ENCODE results near the gene FILIP1. TPM values are rescaled to one million over a fixed set of nuclear protein-coding genes. Genes with fewer than 3 reads are reported as not detected.

Gene FILIP1
- polyA plus RNA-seq, 3 donors = 2.5 to 3.6 (median 2.9) TPM

GRCh38 chr6:75393806-75394205, 99.8 kb downstream of the FILIP1 start:
- no peak for DNase-seq (ENCODE audit: low read depth in 3 of 3, low spot score in 2 of 3)

DNA sequence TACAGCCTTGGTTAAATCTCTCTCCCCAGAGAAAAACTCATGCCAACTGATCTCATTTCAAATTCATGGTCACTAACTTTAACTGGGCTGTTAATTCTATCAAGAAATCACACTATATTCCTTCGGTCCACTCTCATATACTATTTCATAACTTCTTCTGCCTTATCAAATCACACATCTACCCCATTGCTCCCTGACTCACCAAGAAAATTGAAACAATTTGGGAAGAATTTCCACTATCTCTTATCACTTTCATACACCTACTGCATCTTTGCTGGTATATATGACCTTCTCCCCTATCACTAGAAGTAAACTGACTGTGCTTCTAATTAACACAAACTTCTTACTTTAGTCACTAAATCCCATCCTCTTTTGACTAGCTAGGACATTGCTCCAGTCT, 102.3 kb downstream of the FILIP1 start:
- no peak for DNase-seq (ENCODE audit: low read depth in 3 of 3, low spot score in 2 of 3)

DNA sequence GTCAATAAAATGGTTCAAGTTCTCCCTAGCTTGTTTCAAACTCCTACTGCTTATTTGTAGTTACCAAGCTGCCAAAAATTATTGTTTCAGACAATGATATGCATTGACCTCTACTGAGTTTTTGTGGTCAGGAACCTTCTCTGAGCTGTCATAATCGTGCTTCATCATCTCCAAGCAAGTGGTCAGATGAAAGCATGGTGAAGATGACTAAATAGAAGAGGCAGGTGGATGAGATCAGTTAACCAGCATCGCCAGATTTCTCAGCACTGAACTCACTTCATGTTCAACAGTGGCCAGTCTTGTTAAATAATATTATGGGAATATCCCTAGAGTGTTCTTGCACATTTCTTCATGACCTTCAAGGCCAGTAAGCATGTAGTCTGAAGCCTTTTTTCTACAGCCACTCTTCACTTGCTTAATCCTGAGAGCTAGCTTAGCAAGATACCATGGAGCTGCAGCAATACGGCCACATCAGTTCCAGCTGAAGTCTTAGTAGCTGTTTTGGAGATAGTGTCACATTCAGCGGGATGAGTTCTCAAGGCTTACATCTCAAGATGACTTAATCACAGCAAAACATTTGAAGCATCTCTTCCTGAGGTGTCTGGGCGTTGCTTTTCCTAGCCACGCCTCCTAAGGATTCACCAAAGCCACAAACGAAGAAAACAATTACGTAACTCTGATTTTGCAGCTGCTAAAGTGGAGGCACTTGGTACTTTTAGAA, 107.4 kb downstream of the FILIP1 start:
- DNase-seq (ENCODE audit: low read depth in 3 of 3, low spot score in 2 of 3) = no peak

GRCh38 chr6:75384116-75384515, 109.5 kb downstream of the FILIP1 start:
- no peak for DNase-seq (ENCODE audit: low read depth in 3 of 3, low spot score in 2 of 3)

DNA sequence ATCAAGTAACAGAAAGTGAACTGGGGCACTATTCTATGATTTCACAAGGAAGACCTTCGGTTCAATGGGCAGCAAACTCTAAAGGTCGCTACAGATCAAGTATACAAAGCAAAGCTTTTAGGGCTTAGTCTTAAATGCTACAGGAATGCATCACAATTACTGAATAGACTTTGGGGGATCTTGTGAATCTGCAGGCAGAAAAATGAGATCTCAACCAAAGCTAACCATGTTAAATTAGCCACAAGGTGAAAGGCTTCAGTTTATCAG, 111.0 kb downstream of the FILIP1 start:
- no peak for DNase-seq (ENCODE audit: low read depth in 3 of 3, low spot score in 2 of 3)

GRCh38 chr6:75381877-75382633, 111.5 kb downstream of the FILIP1 start:
- DNase-seq (ENCODE audit: low read depth in 3 of 3, low spot score in 2 of 3) = no peak

DNA sequence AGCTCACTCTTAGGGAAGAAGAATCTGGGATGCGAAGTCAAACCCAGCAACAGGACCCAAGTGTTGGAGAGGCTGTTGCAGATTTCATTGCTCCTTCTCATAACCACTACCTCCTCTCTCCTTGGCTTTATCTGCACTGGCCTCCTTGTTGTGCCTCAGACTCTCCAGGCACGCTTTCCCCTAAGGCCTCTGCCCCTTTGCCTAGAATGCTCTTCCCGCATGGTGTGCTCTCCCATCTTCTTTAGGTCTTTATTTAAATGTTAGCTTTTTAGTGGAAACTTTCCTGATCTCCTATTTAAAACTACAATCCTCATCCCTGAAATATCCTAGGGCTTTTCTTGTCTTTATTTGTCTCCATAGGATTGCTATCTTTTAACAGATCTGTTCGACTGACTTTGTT, 114.1 kb downstream of the FILIP1 start:
- DNase-seq (ENCODE audit: low read depth in 3 of 3, low spot score in 2 of 3) = no peak

DNA sequence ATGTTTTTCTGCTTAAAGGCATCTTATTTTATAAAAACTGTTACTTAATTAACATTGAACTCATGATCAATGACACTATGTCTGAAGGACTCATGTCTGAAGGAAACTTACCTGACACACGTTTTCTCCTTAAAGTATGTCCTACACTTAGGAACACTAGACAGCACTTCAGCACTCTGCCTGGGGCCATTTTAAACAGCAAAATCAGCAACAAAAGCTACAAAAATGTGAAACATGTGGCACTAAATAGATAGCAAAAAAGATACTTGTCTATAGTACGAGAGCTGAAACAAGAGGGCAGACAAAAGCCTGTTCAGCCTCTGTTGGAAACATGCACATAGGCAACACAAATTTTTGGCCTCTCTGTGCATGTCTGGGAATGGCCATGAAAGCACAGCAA, 115.5 kb downstream of the FILIP1 start:
- DNase-seq (ENCODE audit: low read depth in 3 of 3, low spot score in 2 of 3) = no peak

DNA sequence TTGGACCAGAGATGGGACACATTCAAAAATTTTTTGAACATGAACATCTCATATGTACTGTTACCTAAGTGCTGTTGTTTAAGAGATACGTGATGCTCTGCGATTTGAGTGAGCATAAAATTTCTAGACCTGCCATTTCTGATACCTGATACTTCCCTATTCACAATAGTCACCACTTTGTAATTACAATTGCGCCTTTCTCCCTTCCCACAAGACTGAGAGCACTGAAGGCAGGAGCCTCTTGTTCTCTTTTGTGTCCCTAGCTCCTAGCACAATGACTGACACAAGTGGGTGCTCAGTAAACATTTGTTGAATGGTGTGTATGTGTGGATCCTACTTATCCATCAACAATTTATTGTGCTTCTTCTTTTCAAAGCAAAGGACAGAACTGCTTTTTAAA, 116.2 kb downstream of the FILIP1 start:
- DNase-seq (ENCODE audit: low read depth in 3 of 3, low spot score in 2 of 3) = no peak

GRCh38 chr6:75376347-75377024, 117.1 kb downstream of the FILIP1 start:
- DNase-seq (ENCODE audit: low read depth in 3 of 3, low spot score in 2 of 3) = no peak

DNA sequence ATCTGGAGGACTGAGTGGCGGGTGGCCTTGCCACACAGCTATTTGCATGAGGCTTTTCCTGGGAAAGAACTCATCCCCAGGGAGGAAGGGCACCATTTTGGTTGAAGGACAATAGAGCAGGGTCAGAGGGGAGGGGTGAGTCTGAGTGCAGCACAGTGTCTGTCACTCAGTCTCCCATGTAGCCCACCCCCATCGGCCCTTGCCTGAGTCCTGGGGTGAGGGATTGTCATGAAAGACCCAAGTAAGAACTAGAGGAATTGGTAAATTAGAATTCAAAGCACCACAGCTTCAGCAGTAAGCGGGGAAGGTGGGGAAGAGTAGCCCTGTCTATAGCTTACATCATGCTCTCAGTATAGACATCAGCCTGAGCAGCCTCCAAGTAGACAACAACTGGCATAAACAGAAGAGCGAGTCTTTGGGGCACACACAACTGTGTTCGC, 118.6 kb downstream of the FILIP1 start:
- no peak for DNase-seq (ENCODE audit: low read depth in 3 of 3, low spot score in 2 of 3)

DNA sequence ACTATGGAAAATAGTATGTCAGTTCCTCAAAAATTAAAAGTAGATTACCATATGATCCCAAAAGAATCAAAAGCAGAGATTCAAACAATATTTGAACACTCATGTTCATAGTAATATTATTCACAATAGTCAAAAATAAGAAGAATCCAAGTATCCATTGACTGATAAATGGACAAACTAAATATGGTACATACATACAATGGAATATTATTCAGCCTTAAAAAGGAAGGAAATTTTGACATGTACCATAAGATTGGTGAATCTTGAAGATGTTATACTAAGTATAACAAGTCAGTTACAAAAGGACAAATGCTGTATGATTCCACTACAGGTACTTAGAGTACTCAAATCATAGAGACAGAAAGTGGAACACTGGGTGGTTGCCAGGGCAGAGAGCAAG, 120.7 kb downstream of the FILIP1 start:
- no peak for DNase-seq (ENCODE audit: low read depth in 3 of 3, low spot score in 2 of 3)

DNA sequence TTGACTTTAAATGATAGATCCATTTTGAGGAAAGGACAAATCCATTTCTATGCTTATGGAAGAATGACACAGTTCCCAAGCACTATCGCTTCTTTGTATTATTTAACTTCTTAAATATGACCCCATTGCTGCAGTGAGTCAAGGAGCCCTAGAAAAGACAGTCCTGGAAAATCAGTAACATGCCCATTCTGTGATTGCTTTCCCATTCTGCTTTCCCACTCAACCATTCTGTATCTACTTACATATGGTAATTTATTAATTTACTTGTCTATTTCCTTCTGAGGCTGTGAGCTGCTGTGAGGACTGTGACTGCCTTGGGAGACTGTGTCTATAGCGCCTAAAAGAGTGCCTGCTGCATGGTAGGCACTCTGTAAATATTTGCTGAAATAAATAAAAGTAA, 123.6 kb downstream of the FILIP1 start:
- no peak for DNase-seq (ENCODE audit: low read depth in 3 of 3, low spot score in 2 of 3)

DNA sequence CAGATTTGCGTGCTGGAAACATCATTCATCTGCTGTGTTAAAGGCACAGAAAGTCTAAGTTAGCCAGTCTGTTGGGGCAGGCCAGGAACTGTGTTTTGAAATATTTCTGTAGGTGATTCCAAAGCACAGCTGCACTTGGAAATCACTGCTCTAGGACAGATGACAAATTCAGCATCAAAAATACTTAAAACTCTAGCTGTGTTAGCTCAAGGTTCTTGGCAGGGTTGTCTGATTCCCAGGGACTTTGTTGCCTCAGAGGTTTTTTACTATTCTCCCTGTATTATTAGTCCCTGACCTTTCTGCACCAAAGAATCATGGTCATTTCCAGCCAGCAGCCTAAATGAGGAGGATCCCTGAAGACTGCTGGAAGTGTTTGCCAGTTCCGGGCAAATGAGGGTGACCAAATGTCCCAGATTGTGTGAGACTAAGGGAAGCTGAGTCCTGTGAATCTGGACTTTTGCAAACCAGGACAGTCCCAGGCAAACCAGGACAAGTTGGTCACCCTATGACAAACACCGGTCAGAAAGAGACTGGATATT, 124.7 kb downstream of the FILIP1 start:
- no peak for DNase-seq (ENCODE audit: low read depth in 3 of 3, low spot score in 2 of 3)

- DNase-seq (ENCODE audit: low read depth in 3 of 3, low spot score in 2 of 3) = no peak
These were observed 125.3 kb downstream of the FILIP1 start for GRCh38 chr6:75368151-75368779.

DNA sequence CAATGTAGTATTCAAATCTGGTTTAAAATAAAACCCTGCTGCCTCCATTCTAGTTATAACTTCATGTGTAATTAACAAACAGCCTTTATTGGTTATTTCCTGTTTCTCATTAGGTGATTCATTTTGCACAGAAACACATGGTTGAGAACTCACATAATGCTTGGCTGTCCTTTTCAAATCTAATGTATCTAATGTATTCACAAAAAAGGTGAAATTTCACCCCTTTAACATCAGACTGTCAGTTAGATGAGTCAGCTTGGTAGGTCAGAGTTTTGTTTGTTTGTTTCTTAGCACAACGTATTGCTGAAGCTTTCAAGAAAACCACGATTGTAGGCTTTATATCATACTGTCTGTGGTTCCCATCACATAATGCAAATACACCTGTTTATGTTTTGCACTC, 130.3 kb downstream of the FILIP1 start:
- no peak for DNase-seq (ENCODE audit: low read depth in 3 of 3, low spot score in 2 of 3)

DNA sequence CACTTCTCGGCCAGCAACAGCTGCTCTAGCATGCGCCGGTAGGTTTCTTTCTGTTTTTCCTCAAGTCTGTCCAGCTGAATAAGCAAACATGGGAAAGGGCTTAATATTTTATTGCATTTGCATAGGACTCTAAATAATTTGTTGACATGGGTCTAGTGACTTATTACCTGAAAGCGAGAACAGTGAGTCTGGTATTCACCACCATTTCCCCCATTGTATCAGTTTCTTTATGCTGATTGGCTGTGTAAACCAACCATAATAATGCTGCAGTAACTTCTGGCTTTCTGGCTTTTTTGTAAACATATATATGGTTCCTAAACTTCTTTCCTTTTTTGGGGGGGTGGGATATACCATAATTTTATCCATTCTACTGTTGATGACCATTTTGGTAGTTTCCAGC, 140.0 kb downstream of the FILIP1 start:
- no peak for DNase-seq (ENCODE audit: low read depth in 3 of 3, low spot score in 2 of 3)

DNA sequence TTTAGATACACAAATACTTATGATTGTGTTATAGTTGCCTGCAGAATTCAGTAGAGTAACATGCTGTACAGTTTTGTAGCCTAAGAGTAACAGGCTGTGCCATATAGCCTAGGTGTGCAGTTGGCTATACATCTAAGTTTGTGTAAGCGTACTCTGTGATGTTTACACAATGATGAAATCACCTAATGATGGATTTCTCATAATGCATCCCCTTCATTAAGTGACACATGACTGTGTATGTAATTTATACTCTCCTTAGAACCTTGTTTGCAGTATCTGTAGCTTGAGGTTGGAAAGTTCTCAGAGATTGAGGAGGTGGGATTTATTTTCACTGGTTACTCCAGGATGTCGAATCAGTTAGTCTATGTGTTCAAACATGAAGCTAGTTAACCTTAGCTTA, 142.0 kb downstream of the FILIP1 start:
- no peak for DNase-seq (ENCODE audit: low read depth in 3 of 3, low spot score in 2 of 3)

GRCh38 chr6:75350808-75351207, 142.8 kb downstream of the FILIP1 start:
- DNase-seq (ENCODE audit: low read depth in 3 of 3, low spot score in 2 of 3) = no peak

- no peak for DNase-seq (ENCODE audit: low read depth in 3 of 3, low spot score in 2 of 3)
These were observed 143.4 kb downstream of the FILIP1 start for GRCh38 chr6:75350156-75350555.

- DNase-seq (ENCODE audit: low read depth in 3 of 3, low spot score in 2 of 3) = peak in 1 of 3 donors; percentile 32
These were observed 144.2 kb downstream of the FILIP1 start for GRCh38 chr6:75349262-75349984.

Data from right renal cortex interstitium (tissue), 3 donors.